Measurements from ENCODE around the gene CSF3R.
"Not testable (repeated sequence)": the region's sequence is repeated elsewhere in the genome, so short reads cannot be mapped to it uniquely, and the experiment has no call there.

CSF3R gene

GRCh38 chr1:36513676-36514473 is 31.2 kb upstream of the CSF3R start:
- DNase-seq (ENCODE audit: low read depth) = no peak

GRCh38 chr1:36512842-36513241 is 30.1 kb upstream of the CSF3R start:
- DNase-seq (ENCODE audit: low read depth) = no peak

GRCh38 chr1:36511804-36512798 is 29.4 kb upstream of the CSF3R start:
- DNase-seq (ENCODE audit: low read depth) = no peak

- DNase-seq (ENCODE audit: low read depth) = not testable (repeated sequence)
Observed at GRCh38 chr1:36511220-36511619, 28.5 kb upstream of the CSF3R start.

- no peak for DNase-seq (ENCODE audit: low read depth)
Observed at GRCh38 chr1:36510418-36510817, 27.7 kb upstream of the CSF3R start.

- no peak for DNase-seq (ENCODE audit: low read depth)
Observed at GRCh38 chr1:36508257-36508656, 25.5 kb upstream of the CSF3R start.

- DNase-seq (ENCODE audit: low read depth) = no peak
Observed at GRCh38 chr1:36506276-36506920, 23.7 kb upstream of the CSF3R start.

- no peak for DNase-seq (ENCODE audit: low read depth)
Observed at GRCh38 chr1:36503733-36504132, 21.0 kb upstream of the CSF3R start.

- DNase-seq (ENCODE audit: low read depth) = no peak
Observed at GRCh38 chr1:36503159-36503558, 20.4 kb upstream of the CSF3R start.

- no peak for DNase-seq (ENCODE audit: low read depth)
Observed at GRCh38 chr1:36502616-36503015, 19.9 kb upstream of the CSF3R start.

GRCh38 chr1:36501911-36502310 is 19.2 kb upstream of the CSF3R start:
- DNase-seq (ENCODE audit: low read depth) = not testable (repeated sequence)

GRCh38 chr1:36497207-36497606 is 14.5 kb upstream of the CSF3R start:
- peak; percentile 26 for DNase-seq (ENCODE audit: low read depth)

GRCh38 chr1:36494971-36495370 is 12.3 kb upstream of the CSF3R start:
- DNase-seq (ENCODE audit: low read depth) = no peak

GRCh38 chr1:36493524-36493923 is 10.8 kb upstream of the CSF3R start:
- DNase-seq (ENCODE audit: low read depth) = no peak

GRCh38 chr1:36492491-36492890 is 9.8 kb upstream of the CSF3R start:
- DNase-seq (ENCODE audit: low read depth) = no peak

- not testable (repeated sequence) for DNase-seq (ENCODE audit: low read depth)
Observed at GRCh38 chr1:36489258-36490051, 6.7 kb upstream of the CSF3R start.

- DNase-seq (ENCODE audit: low read depth) = no peak
Observed at GRCh38 chr1:36487906-36488305, 5.2 kb upstream of the CSF3R start.

GRCh38 chr1:36487336-36487725 is 4.6 kb upstream of the CSF3R start:
- DNase-seq (ENCODE audit: low read depth) = not testable (repeated sequence)

GRCh38 chr1:36486439-36487335 is 4.0 kb upstream of the CSF3R start:
- DNase-seq (ENCODE audit: low read depth) = no peak

GRCh38 chr1:36486093-36486438 is 3.4 kb upstream of the CSF3R start:
- DNase-seq (ENCODE audit: low read depth) = no peak

- DNase-seq (ENCODE audit: low read depth) = no peak
Observed at GRCh38 chr1:36484099-36484498, 1.4 kb upstream of the CSF3R start.
